GM12891 (cell line): ENCODE data around the gene NUMB.

Experiments
- POLR2A ChIP-seq: IDR thresholded peaks from 2 replicates; pipeline ENCODE4 v1.6.1; 2011; ENCODE audit warnings: low read depth, low read length, control low read depth
- POLR2AphosphoS5 ChIP-seq: IDR thresholded peaks from 2 replicates; pipeline ENCODE4 v1.6.1; 2011; ENCODE audit warnings: low read depth, low read length, control low read depth
- POU2F2 ChIP-seq: IDR thresholded peaks from 2 replicates; pipeline ENCODE4 v1.6.1; 2011; ENCODE audit warnings: low read depth, mild to moderate bottlenecking, control low read depth, low read length, moderate library complexity
- SPI1 ChIP-seq: IDR thresholded peaks from 2 replicates; pipeline ENCODE4 v1.6.1; 2011; ENCODE audit warnings: low read depth, low read length, control low read depth
- TAF1 ChIP-seq: IDR thresholded peaks from 2 replicates; pipeline ENCODE4 v1.6.1; 2011; ENCODE audit warnings: low read depth, low read length, control low read depth

- TF ChIP-seq POLR2AphosphoS5 (0 out of 2 replicates have a peak, but pooled peaks have one; percentile 28), SPI1 (no peak), POLR2A (no peak), TAF1 (no peak), POU2F2 (no peak)
Measured at GRCh38 chr14:73266317-73266716, 192.0 kb downstream of the NUMB start.
